CD14-positive monocyte (primary cell): ENCODE measurements around the gene CHID1. TPM values are rescaled to one million over a fixed set of nuclear protein-coding genes. Genes with fewer than 3 reads are reported as not detected.

Experiments
- DNase-seq, 3 donors: peaks; one replicate each; pipeline ENCODE4 v3.0.0-alpha.2; 2011 to 2022
- H2AFZ ChIP-seq: 2 replicates; pipeline ENCODE4 v1.6.0; 2012; ENCODE audit warnings: mild to moderate bottlenecking, low read depth, low read length, inconsistent platforms; ENCODE audit not compliant: insufficient read depth, poor library complexity, severe bottlenecking
- H3K27ac ChIP-seq, 2 donors: 1 replicate in 1 of 2; 2 replicates in 1 of 2; pipeline ENCODE4 v1.5.1; 2012 to 2013; ENCODE audit warnings: low read length in 2 of 2, control low read depth in 1 of 2, inconsistent platforms in 1 of 2, low read depth in 1 of 2, mild to moderate bottlenecking in 1 of 2
- H3K27me3 ChIP-seq, 2 donors: one replicate each; pipeline versions ENCODE4 v1.6.0 to v1.6.1; 2011 to 2013; ENCODE audit warnings: low read length in 2 of 2; ENCODE audit not compliant: control insufficient read depth in 2 of 2, insufficient read depth in 2 of 2
- H3K36me3 ChIP-seq, 2 donors: replicated peaks in 1 of 2; 1 replicate in 1 of 2; 2 replicates in 1 of 2; pipeline versions ENCODE4 v1.5.1 to v1.6.1; 2012 to 2013; ENCODE audit warnings: low read length in 2 of 2, control low read depth in 1 of 2, inconsistent platforms in 1 of 2, mild to moderate bottlenecking in 1 of 2; ENCODE audit not compliant: insufficient read depth in 2 of 2, control insufficient read depth in 1 of 2
- H3K4me1 ChIP-seq, 2 donors: 1 replicate in 1 of 2; 2 replicates in 1 of 2; pipeline versions ENCODE4 v1.5.1 to v1.6.1; 2012 to 2013; ENCODE audit warnings: low read length in 2 of 2, control low read depth in 1 of 2, inconsistent platforms in 1 of 2, mild to moderate bottlenecking in 1 of 2, moderate library complexity in 1 of 2; ENCODE audit not compliant: insufficient read depth in 2 of 2, control insufficient read depth in 1 of 2
- H3K4me2 ChIP-seq: replicated peaks from 2 replicates; pipeline ENCODE3; 2012; ENCODE audit warnings: low read length, moderate library complexity, mild to moderate bottlenecking; ENCODE audit not compliant: poor library complexity, severe bottlenecking; ENCODE audit errors: extremely low read depth
- H3K4me3 ChIP-seq, 3 experiments: fragments of 200-600 bp in 1 of 3; sonication (generic) in 1 of 3; replicated peaks in 1 of 3; 1 replicate in 2 of 3; 2 replicates in 1 of 3; pipeline ENCODE4 v1.5.1; 2011 to 2013; ENCODE audit warnings: low read length in 3 of 3, mild to moderate bottlenecking in 3 of 3, control low read depth in 2 of 3, low read depth in 2 of 3, inconsistent platforms in 1 of 3, moderate library complexity in 1 of 3
- H3K79me2 ChIP-seq: 2 replicates; pipeline ENCODE4 v1.6.0; 2012; ENCODE audit warnings: mild to moderate bottlenecking, control low read depth, inconsistent platforms, low read length, moderate library complexity; ENCODE audit not compliant: insufficient read depth
- H3K9ac ChIP-seq: 2 replicates; pipeline ENCODE4 v1.6.0; 2017; ENCODE audit warnings: low read length, mild to moderate bottlenecking; ENCODE audit not compliant: insufficient read depth, poor library complexity, severe bottlenecking
- H3K9me3 ChIP-seq, 2 donors: replicated peaks in 1 of 2; 1 replicate in 1 of 2; 2 replicates in 1 of 2; pipeline versions ENCODE4 v1.5.1 to v1.6.1; 2012 to 2013; ENCODE audit warnings: low read length in 2 of 2, control low read depth in 1 of 2; ENCODE audit not compliant: control insufficient read depth in 1 of 2, insufficient read depth in 1 of 2
- H4K20me1 ChIP-seq: 2 replicates; pipeline ENCODE4 v1.6.0; 2012; ENCODE audit warnings: mild to moderate bottlenecking, low read length, control low read depth, moderate library complexity; ENCODE audit not compliant: insufficient read depth
- H3K27ac Mint-ChIP-seq, 7 donors: one replicate each; pipeline ENCODE4 v1.8.0; 2020; ENCODE audit warnings: mild to moderate bottlenecking in 7 of 7, mixed read lengths in 7 of 7, moderate library complexity in 6 of 7, inconsistent platforms in 2 of 7
- H3K27me3 Mint-ChIP-seq, 3 donors: one replicate each; pipeline ENCODE4 v1.8.0; 2021 to 2022; ENCODE audit warnings: low read depth in 3 of 3, mild to moderate bottlenecking in 3 of 3, mixed read lengths in 3 of 3, moderate library complexity in 3 of 3, inconsistent platforms in 1 of 3
- H3K36me3 Mint-ChIP-seq, 2 donors: one replicate each; pipeline ENCODE4 v1.8.0; 2020; ENCODE audit warnings: mixed read lengths in 2 of 2, inconsistent platforms in 1 of 2, mild to moderate bottlenecking in 1 of 2
- H3K4me1 Mint-ChIP-seq: one replicate; pipeline ENCODE4 v1.8.0; 2020; ENCODE audit warnings: mild to moderate bottlenecking, mixed read lengths
- H3K4me3 Mint-ChIP-seq, 2 donors: one replicate each; pipeline ENCODE4 v1.8.0; 2020; ENCODE audit warnings: mild to moderate bottlenecking in 2 of 2, mixed read lengths in 2 of 2, moderate library complexity in 1 of 2
- H3K9me3 Mint-ChIP-seq, 7 donors: one replicate each; pipeline ENCODE4 v1.8.0; 2020 to 2022; ENCODE audit warnings: mixed read lengths in 7 of 7, mild to moderate bottlenecking in 6 of 7, moderate library complexity in 6 of 7, inconsistent platforms in 2 of 7
- CTCF ChIP-seq: fragments of 200-600 bp; IDR thresholded peaks from one replicate; pipeline ENCODE4 v1.8.0; 2022; ENCODE audit warnings: antibody characterized with exemption, mild to moderate bottlenecking
- WGBS: methylation state at CpG from one replicate; pipeline ENCODE4 v1.1.5; 2013; ENCODE audit warnings: missing lambda C conversion rate; ENCODE audit not compliant: insufficient coverage; 5-methylcytosine and 5-hydroxymethylcytosine counted together
- intact Hi-C, 2 donors: fragments of 100-400 bp; cut with micrococcal nuclease; formaldehyde crosslinking; loops; one replicate each; pipeline versions ENCODE4 v1.15.0 to v1.15.1; 2023
- polyA plus RNA-seq, 3 donors: library from polyadenylated mRNA; depleted of rRNA in 1 of 3; unstranded in 2 of 3; stranded (reverse) in 1 of 3; fragments of 300-500 nt in 2 of 3; fragments of >200 nt in 1 of 3; fragmentation: Illumina TruSeq in 2 of 3; gene quantifications; 1 replicate in 2 of 3; 2 replicates in 1 of 3; pipeline ENCODE4 v1.2.3, GENCODE V29; 2012 to 2021

The CHID1 gene
- polyA plus RNA-seq, 3 donors, result 23.2 to 45.4 (median 45.0) TPM

- Histone ChIP-seq H3K9me3 (no peaks in the 10 kb centered on the region), H3K4me1 (peaks cover 15 to 24% of the 10 kb centered on the region in 2 donors), H3K36me3 (peaks cover 11 to 13% of the 10 kb centered on the region in 2 donors), H2AFZ (no peak overlapping the region), H3K4me3 (no peak overlapping the region), H3K27ac (no peak overlapping the region), H3K9ac (no peak overlapping the region), H3K79me2 (peaks cover 16% of the 10 kb centered on the region), H4K20me1 (no peaks in the 10 kb centered on the region), H3K27me3 (no peaks in the 10 kb centered on the region), H3K4me2 (no peak overlapping the region)
- Mint-ChIP-seq H3K27me3 (peaks cover 0 to 4% (median 3%) of the 10 kb centered on the region in 3 donors), H3K4me1 (peaks cover 25% of the 10 kb centered on the region), H3K4me3 (no peak overlapping the region), H3K27ac (no peak overlapping the region), H3K9me3 (peaks cover 0 to 2% (median 0%) of the 10 kb centered on the region in 7 donors), H3K36me3 (peaks cover 16 to 22% of the 10 kb centered on the region in 2 donors)
- intact Hi-C loops, result no loop called here
- WGBS, result 100% methylated on average over 2 of the region's 5 CpGs
- no peak for DNase-seq
- TF ChIP-seq CTCF, result no peak
Measured at GRCh38 chr11:908273-908672, 2.3 kb downstream of the CHID1 start.

- peaks cover 16% of the 10 kb centered on the region for H3K79me2 ChIP-seq
- H2AFZ ChIP-seq, result no peak overlapping the region
- Mint-ChIP-seq H3K27ac (peak overlapping the region in 2 of 7 donors; percentile 26 to 57), H3K27me3 (peaks cover 0 to 4% (median 3%) of the 10 kb centered on the region in 3 donors), H3K4me3 (no peak overlapping the region), H3K36me3 (peaks cover 22 to 28% of the 10 kb centered on the region in 2 donors), H3K4me1 (peaks cover 25% of the 10 kb centered on the region), H3K9me3 (peaks cover 0 to 2% (median 0%) of the 10 kb centered on the region in 7 donors)
- H4K20me1 ChIP-seq, result no peaks in the 10 kb centered on the region
- H3K9me3 ChIP-seq, result no peaks in the 10 kb centered on the region
- no peak for TF ChIP-seq CTCF
- WGBS, result 25% methylated on average over 2 of the region's 2 CpGs
- intact Hi-C loops, result no loop called here
- no peak overlapping the region for H3K9ac ChIP-seq
- H3K27ac ChIP-seq, result no peak overlapping the region
- no peak overlapping the region for H3K4me2 ChIP-seq
- H3K4me3 ChIP-seq, result no peak overlapping the region
- peaks cover 17 to 20% of the 10 kb centered on the region in 2 donors for H3K36me3 ChIP-seq
- H3K4me1 ChIP-seq, result peaks cover 15 to 24% of the 10 kb centered on the region in 2 donors
- H3K27me3 ChIP-seq, result no peaks in the 10 kb centered on the region
- no peak for DNase-seq
Measured at GRCh38 chr11:907668-908067, 2.9 kb downstream of the CHID1 start.
